ENCODE results near the gene TIGD3. TPM values are rescaled to one million over a fixed set of nuclear protein-coding genes. Genes with fewer than 3 reads are reported as not detected.

TIGD3 gene
- total RNA-seq, 1 donor from 2014 or later = 0.43 TPM

DNA sequence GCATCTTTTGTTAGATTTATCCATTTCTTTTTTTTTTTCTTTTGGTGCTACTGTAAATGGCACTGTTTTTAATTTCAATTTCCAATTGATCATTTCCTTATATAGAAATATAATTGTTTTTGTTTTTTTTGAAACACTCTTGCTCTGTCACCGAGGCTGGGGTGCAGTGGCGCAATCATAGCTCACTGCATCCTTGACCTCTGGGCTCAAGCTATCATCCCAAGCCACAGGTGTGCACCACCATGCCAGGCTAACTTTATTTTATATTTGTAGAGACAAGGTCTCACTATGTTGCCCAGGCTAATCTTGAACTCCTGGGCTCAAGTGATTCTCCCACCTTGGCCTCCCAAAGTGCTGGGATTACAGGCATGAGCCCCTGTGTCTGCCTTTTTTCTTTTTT lies 48.2 kb downstream of the TIGD3 start:
- peaks cover 9% of the 10 kb centered on the region for H3K4me1 ChIP-seq
- H3K4me3 ChIP-seq = no peak overlapping the region
- H3K27me3 ChIP-seq = no peaks in the 10 kb centered on the region
- intact Hi-C loops (cut with DNase I) = no loop called here
- no peaks in the 10 kb centered on the region for H3K9me3 ChIP-seq
- ATAC-seq = no peak
- DNase-seq = no peak
- TF ChIP-seq CTCF (IDR thresholded peaks at IDR 0.05) = no peak
- peaks cover 79% of the 10 kb centered on the region for H3K36me3 ChIP-seq
- H3K27ac ChIP-seq = no peak overlapping the region

DNA sequence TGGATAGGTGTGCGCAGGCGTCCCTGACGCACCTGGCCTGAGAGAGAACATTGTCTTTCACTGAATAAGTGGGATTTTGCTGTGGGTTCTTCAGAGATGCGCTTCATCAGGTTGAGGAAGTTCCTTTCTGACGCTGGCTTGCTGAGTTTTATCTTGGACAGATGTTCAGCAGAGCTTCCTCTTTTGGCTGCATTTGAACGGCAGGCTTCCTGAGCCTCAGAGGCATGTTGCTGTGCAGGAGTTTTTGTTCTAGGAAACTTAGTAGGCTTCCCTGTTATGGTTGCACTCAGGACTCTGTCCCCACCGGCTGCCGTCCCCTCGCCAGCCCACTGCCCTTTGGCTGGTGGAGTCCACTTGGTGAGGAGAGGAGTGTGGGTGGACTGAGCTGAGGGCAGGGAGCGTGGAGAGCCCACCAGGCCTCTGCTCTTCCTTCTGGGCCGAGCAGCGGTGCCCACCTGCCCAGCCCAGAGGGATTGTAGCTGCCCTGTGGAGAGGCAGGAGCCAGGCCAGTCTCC lies 49.1 kb downstream of the TIGD3 start:
- H3K27ac ChIP-seq = peak overlapping the region; percentile 36
- H3K9me3 ChIP-seq = no peaks in the 10 kb centered on the region
- no peaks in the 10 kb centered on the region for H3K27me3 ChIP-seq
- DNase-seq = no peak
- no peak overlapping the region for H3K4me3 ChIP-seq
- peaks cover 9% of the 10 kb centered on the region for H3K4me1 ChIP-seq
- intact Hi-C loops (cut with DNase I) = no loop called here
- peaks cover 79% of the 10 kb centered on the region for H3K36me3 ChIP-seq
- TF ChIP-seq CTCF (IDR thresholded peaks at IDR 0.05) = no peak
- ATAC-seq = peak; percentile 59

DNA sequence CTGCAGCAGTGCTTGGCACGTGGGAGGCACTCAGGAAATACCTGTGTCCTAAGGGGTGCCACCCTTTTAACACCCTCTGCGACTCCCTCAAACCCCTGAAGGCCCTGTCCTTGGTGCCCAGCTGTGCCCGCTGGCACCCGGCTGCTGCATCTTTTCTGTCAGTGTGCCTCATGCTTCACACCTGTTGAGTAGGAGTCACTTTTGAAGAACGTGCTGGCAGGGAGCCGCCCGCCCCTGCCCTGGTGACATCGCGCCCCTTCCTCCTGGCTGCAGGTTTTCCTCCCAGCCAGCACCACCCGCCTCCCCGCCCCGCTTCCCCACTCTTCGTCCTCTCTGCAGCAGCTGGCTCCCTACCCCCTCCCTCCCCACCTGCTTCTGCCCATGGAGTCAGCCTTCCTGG lies 49.7 kb downstream of the TIGD3 start:
- no peak for DNase-seq

GRCh38 chr11:65404638-65405339 lies 50.2 kb downstream of the TIGD3 start:
- Histone ChIP-seq H3K27ac (peak overlapping the region; percentile 11), H3K27me3 (no peaks in the 10 kb centered on the region), H3K4me1 (peaks cover 9% of the 10 kb centered on the region), H3K4me3 (no peak overlapping the region), H3K36me3 (peaks cover 80% of the 10 kb centered on the region), H3K9me3 (no peaks in the 10 kb centered on the region)
- intact Hi-C loops (cut with DNase I) = no loop called here
- ATAC-seq (peak; percentile 46), DNase-seq (no peak)
- no peak for TF ChIP-seq CTCF (IDR thresholded peaks at IDR 0.05)

More for the DNA sequence above, 49.7 kb downstream of the TIGD3 start:
- H3K9me3 ChIP-seq = no peaks in the 10 kb centered on the region
- ATAC-seq = no peak
- peaks cover 9% of the 10 kb centered on the region for H3K4me1 ChIP-seq
- H3K27me3 ChIP-seq = no peaks in the 10 kb centered on the region
- intact Hi-C loops (cut with DNase I) = no loop called here
- H3K27ac ChIP-seq = peak overlapping the region; percentile 36
- peaks cover 80% of the 10 kb centered on the region for H3K36me3 ChIP-seq
- no peak overlapping the region for H3K4me3 ChIP-seq
- no peak for TF ChIP-seq CTCF (IDR thresholded peaks at IDR 0.05)

Other genes with a start within 250 kb of the TIGD3 start
- 39.0 TPM for gene TM7SF2, start 242.9 kb upstream of the TIGD3 start, total RNA-seq
- gene ZNHIT2, start 237.1 kb upstream of the TIGD3 start, total RNA-seq = 7.5 TPM
- gene FAU, start 232.6 kb upstream of the TIGD3 start, total RNA-seq = 754 TPM
- gene MRPL49, start 232.4 kb upstream of the TIGD3 start, total RNA-seq = 53.7 TPM
- 69.0 TPM for gene SYVN1, start 220.2 kb upstream of the TIGD3 start, total RNA-seq
- not detected for gene SPDYC, start 184.5 kb upstream of the TIGD3 start, total RNA-seq
- gene CAPN1, start 172.8 kb upstream of the TIGD3 start, total RNA-seq = 179 TPM
- gene POLA2, start 92.8 kb upstream of the TIGD3 start, total RNA-seq = 9.5 TPM
- 27.5 TPM for gene CDC42EP2, start 39.9 kb upstream of the TIGD3 start, total RNA-seq
- 53.7 TPM for gene DPF2, start 20.9 kb upstream of the TIGD3 start, total RNA-seq
- gene SLC25A45, start 27.9 kb downstream of the TIGD3 start, total RNA-seq = 11.5 TPM
- gene FRMD8, start 31.9 kb downstream of the TIGD3 start, total RNA-seq = 37.1 TPM
- gene NEAT1, start 68.0 kb downstream of the TIGD3 start, total RNA-seq = 1,120 TPM
- 11,917 TPM for gene MALAT1, start 144.3 kb downstream of the TIGD3 start, total RNA-seq
- gene SCYL1, start 170.3 kb downstream of the TIGD3 start, total RNA-seq = 74.4 TPM
- gene LTBP3, start 203.6 kb downstream of the TIGD3 start, total RNA-seq = 128 TPM
- 24.0 TPM for gene ZNRD2, start 215.7 kb downstream of the TIGD3 start, total RNA-seq
- 44.1 TPM for gene FAM89B, start 217.8 kb downstream of the TIGD3 start, total RNA-seq
- gene EHBP1L1, start 221.3 kb downstream of the TIGD3 start, total RNA-seq = 88.3 TPM
- 1.3 TPM for gene KCNK7, start 241.0 kb downstream of the TIGD3 start, total RNA-seq

All from upper lobe of right lung (tissue), 1 donor.